Measurements from ENCODE around the gene CSRNP3.

GRCh38 chr2:165718610-165719210 lies 249.2 kb downstream of the CSRNP3 start:
- TF ChIP-seq, protein P1, sequence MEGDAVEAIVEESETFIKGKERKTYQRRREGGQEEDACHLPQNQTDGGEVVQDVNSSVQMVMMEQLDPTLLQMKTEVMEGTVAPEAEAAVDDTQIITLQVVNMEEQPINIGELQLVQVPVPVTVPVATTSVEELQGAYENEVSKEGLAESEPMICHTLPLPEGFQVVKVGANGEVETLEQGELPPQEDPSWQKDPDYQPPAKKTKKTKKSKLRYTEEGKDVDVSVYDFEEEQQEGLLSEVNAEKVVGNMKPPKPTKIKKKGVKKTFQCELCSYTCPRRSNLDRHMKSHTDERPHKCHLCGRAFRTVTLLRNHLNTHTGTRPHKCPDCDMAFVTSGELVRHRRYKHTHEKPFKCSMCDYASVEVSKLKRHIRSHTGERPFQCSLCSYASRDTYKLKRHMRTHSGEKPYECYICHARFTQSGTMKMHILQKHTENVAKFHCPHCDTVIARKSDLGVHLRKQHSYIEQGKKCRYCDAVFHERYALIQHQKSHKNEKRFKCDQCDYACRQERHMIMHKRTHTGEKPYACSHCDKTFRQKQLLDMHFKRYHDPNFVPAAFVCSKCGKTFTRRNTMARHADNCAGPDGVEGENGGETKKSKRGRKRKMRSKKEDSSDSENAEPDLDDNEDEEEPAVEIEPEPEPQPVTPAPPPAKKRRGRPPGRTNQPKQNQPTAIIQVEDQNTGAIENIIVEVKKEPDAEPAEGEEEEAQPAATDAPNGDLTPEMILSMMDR (IDR thresholded peaks at IDR 0.05), result no peak
- no peak for TF ChIP-seq POLR2A (IDR thresholded peaks at IDR 0.05)

Measured in uterus (tissue), 2 donors.